ENCODE results near the gene PIGN.

Gene PIGN

GRCh38 chr18:62186774-62187542, at the start of gene PIGN, which contains the start of gene RELCH:
Gene PIGN (minus strand): TSS chr18:62187056. CDS start chr18:62161353, 25,703 bp downstream.
Gene RELCH (plus strand): TSS chr18:62187255. CDS start chr18:62187506, 251 bp downstream.
- peak; percentile 96 for DNase-seq

DNA sequence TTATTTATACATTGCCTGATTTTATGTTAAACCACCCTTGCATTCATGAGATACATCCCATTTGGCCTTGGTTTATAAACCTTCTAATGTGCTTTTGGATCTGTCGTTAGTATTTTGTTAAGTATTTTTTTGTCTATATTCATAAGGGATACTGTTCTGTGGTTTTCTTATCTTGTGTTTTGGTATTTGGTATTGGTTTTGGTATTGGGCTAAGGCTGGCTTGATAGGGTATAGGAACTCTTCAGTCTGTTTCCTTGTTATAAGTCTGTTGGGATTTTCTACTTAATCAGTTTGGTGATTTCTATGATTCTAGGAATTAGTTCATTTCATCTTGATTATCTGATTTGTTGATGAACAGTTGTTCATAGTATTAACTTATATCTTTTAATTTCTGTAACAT, 49.4 kb upstream of the PIGN start:
- DNase-seq, result no peak

DNA sequence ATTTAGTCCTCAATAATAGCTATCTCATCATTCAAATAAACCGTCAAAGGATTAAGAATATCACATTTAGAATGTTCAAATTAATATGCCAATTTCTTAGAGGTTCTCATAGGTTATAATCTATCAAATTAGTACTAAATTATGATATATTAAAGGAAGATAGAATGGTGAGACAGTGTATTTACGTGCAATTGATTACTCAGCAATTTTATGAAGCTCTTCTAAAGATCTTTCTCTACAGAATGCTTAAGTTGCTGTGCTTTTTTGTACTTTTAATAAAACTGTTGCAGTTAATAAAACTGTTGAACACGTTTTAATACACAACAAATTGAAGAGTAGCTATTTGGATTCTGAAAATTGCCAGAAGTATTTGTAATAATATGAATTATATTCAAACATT, 39.2 kb upstream of the PIGN start:
- no peak for DNase-seq

DNA sequence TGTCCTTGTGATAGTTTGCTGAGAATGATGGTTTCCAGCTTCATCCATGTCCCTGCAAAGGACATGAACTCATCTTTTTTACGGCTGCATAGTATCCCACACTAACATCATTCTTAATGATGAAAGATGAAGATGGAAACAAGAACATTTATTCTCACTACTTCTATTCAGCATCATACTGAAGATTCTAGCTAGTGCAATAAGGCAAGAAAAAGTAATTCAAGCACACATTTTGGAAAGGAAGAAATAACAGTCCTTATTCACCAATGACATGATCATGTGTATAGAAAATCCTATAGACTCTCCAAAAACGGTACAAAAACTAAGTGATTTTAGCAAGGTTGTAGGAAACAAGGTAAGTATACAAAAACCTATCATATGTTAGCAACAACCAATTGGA, 37.4 kb upstream of the PIGN start:
- DNase-seq, result no peak

- no peak for DNase-seq
Observed at GRCh38 chr18:62214790-62215189, 27.9 kb upstream of the PIGN start.

GRCh38 chr18:62211325-62211828, 24.5 kb upstream of the PIGN start:
- no peak for DNase-seq

DNA sequence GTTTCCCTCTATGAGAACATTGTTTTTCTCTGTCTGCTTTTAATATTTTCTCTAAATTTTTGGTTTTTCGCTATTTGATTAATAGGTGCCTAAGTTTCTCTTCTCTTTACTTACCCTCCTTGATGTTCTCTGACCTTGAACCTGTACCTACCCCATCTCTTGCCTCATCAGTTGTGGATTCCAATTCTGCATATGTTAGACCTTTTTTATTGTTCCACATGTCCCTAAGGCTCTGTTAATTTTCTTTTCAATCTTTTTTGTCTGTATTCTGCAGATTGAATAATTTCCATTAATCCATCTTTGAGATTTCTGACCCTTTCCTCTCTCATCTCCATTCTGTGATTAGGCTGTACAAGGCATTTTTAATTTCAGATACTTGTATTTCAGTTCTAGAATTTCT, 23.3 kb upstream of the PIGN start:
- no peak for DNase-seq

- no peak for DNase-seq
Observed at GRCh38 chr18:62209046-62209445, 22.2 kb upstream of the PIGN start.

DNA sequence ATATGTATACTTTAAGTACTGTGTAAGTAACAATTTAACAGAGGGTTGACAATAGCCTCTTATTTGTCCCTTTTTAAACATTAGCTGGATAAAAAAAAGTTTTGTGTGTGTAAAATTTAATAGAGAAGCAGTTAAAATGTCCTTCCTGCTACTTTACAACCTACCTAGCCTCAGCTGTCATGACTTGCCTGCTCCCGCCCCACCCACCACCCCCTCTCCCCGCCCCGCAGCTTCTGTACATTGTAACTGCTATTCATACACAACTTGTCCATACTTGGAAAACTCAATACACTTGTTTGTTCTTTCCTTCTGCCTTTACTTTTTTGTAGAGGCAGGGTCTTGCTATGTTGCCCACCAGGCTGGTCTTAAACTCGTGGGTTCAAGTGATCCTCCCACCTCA, 19.7 kb upstream of the PIGN start:
- DNase-seq, result no peak

GRCh38 chr18:62205824-62206223, 19.0 kb upstream of the PIGN start:
- no peak for DNase-seq

DNA sequence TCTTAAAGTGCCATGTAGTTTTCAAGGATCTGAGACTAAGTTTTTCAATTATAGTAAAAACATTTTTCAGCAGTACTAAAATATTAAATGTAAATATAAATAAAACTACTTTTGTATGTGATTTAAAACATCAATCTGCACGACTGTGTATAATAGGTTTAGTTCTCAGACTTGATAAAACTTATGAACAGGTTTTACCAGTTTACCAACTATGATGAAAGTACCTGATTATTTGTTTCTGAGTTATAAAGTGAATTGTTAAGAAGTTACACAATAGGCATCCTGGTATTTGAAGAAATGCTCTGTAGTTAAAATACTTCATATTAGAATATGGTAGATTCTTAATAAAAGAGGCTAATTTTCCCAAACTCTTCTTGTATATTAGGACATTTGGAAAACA, 15.0 kb upstream of the PIGN start:
- DNase-seq, result no peak

- DNase-seq, result no peak
Observed at GRCh38 chr18:62200121-62200914, 13.5 kb upstream of the PIGN start.

DNA sequence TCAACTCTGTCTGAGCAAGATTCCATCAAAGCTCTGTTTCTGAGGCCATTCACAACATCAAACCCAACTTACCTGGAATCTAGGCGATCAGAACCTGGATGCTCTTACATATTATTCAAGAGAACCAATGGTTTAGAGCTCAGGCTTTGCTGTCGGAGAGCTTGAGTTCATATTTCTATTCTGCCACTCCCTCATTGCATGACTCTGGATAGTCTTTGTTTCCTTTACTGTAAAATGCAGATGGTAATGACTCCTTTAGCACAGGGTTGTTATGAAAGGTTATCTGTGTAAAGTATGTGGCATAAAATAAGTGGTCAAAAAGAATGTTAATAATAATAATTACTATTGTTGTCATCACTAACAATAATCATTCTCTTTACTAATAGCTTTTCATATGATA, 12.8 kb upstream of the PIGN start:
- no peak for DNase-seq

- no peak for DNase-seq
Observed at GRCh38 chr18:62198259-62198658, 11.4 kb upstream of the PIGN start.

DNA sequence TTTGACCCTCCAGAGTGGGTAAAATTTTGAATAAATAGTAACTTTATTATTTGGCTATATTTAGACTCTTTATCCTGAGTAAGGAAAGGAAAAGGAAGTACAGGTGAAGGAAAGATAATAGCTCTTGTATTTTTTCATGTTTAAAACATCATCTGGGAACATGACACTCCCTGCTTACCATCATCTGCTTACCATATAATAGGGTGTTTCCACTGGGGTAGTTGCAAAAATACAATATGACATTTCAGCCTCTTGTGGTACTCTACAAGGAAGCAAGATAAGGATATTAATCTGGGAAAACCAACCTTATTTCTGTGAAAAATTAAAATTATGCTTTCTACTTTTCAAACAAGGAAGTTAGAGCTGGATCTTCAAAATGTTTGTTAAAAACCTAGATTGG, 10.1 kb upstream of the PIGN start:
- DNase-seq, result no peak

DNA sequence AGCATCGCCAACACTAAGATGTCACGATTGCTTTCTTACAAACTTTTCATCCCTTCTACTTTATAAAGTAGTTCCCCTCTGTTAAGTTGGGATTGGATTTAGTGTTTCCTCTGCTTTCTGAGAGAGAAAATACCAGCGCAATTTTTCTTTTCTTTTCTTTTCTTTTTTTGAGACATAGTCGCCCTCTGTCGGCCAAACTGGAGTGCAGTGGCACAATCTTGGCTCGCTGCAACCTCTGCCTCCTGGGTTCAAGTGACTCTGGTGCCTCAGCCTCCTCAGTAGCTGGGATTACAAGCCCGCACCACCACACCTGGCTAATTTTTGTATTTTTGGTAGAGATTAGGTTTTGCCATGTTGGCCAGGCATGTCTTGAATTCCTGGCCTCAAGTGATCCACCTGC, 9.2 kb upstream of the PIGN start:
- DNase-seq, result no peak

DNA sequence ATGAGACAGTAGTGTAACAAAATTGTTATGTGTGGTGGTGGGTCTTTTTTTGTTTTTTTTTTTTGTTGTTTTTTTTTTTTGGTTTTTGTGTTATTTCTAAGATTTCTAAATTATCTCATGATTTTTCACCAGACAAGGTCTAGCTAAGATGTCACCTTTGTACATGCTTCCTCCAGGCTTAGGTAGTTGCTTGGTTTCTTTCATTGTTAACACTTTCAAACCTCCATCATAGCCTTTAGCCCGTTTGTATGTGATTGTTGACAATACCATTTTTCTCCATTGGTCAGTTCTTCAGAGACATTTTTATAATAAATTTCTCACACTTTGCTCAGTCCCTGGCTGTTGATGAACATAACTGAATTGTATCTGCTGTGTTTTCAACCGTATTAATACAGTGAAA, 2.4 kb upstream of the PIGN start:
- no peak for DNase-seq

DNA sequence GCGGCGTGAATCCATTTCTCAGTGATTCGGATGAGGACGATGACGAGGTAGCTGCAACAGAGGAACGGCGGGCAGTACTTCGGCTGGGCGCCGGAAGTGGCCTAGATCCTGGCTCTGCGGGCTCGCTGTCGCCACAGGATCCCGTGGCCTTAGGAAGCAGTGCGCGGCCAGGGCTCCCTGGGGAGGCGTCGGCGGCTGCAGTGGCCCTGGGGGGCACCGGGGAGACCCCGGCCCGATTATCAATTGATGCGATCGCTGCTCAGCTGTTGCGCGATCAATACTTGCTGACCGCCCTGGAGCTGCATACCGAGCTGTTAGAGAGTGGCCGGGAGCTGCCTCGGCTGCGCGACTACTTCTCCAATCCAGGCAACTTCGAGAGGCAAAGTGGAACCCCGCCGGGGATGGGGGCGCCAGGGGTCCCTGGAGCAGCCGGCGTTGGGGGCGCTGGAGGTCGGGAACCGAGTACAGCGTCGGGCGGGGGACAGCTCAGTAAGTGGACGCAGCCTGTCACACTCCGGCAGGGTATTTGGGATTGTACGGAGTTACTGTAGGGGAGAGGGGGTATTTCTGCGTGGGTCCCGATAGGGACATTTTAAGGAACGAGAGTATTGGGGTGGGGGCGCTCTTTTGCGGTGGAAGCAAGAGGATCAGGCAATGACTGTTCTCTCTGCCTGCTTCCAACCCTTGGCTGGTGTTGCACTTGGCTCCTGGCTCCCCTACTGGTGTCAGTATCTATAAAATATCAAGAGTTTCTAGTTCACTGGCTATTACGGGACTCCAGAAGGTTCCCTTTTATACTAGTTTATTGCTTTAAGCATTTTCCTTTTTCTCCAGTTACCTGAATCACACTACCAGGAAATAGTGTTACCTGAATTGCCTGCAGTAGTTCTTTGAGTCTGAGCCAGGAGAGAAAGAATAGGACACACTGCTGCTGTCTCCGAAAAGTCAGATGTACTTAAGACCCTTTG, 971 bp upstream of the PIGN start:
- peak; percentile 25 for DNase-seq

DNA sequence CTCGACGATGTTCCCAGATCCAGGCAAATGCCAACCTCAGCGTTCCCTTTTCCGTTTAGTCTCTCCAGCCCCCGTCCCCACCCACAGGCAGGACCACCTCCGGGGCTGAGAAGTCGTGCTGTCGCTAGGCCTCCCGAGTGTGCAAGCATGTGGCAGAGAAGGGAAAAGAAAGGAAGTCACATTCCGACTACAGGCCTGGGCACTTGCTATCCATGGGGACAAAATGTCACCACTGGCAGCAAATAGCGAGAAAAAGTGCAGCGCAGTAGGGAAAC, 420 bp downstream of the PIGN start:
- no peak for DNase-seq

- peak; percentile 60 for DNase-seq
Observed at GRCh38 chr18:62183578-62184195, 3.2 kb downstream of the PIGN start.

DNA sequence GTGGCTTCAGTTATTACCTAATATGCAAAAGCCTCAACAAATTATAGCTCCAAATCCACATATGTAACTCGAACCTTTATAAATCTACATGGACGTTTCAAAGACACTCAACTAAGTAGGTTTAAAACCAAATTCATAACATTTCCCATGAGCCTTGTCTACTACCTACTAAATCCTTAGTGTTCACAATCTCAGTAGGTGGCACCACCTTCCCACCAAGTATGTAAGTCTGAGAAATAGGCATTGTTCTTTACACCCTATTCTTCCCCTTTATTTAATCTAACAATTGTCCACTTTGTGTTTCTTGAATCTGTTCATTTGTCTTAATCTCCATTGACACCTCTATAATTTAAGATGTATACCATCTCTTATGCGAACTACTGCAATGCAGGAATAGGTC, 4.6 kb downstream of the PIGN start:
- no peak for DNase-seq

DNA sequence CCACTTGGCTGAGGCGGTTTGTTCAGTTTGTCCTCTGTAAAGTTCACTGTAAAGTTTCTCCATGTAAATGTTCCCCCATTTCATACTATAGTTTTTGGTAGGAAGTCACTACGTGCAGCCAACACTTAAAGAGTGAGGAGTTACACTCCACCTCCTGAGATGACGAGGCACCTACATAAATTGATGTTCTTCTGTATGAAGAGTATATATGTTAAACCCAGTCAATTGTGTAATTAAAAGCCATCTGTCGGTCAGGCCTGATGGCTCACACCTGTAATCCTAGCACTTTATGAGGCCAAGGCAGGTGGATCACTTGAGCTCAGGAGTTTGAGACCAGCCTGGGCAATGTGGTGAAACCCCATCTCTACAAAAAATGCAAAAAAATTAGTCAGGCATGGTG, 7.6 kb downstream of the PIGN start:
- no peak for DNase-seq

DNA sequence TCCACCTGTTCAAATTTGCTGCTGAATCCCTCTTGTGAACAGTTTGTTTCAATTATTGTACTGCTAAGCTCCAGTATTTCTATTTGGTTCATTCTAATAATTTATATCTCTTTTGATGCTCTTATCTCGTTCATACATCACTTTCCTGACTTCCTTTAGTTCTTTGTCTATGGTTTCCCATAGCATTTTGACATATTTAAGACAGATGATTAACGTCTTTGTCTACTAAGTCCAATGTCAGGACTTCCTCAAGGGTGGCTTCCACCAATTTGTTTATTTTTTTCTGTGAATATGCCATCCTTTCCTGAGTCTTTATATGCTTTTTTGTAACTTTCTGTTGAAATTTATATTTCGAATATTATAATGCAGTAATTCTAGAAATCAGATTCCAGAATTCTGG, 9.6 kb downstream of the PIGN start:
- no peak for DNase-seq

Data from CD4-positive, alpha-beta T cell treated with Interleukin-6 for 4 hours (primary cell).